Activated CD4-positive, alpha-beta T cell treated with anti-CD3 and anti-CD28 coated beads, Interleukin-2, amount 10 ng/mL, durations not matched to agents 7 days and 5 days (primary cell): Measurements from ENCODE around the gene UXS1. TPM values are rescaled to one million over a fixed set of nuclear protein-coding genes. Genes with fewer than 3 reads are reported as not detected.

Experiments used
- CTCF ChIA-PET: fragments of 350-600 bp; sonication (Branson Sonifier 250); formaldehyde crosslinking; loops from one replicate; lab custom pipeline; 2021; ENCODE audit warnings: antibody characterized with exemption; lab: Charles Lee
- POLR2A ChIA-PET: fragments of 350-600 bp; sonication (Branson Sonifier 250); formaldehyde crosslinking; loops from one replicate; lab custom pipeline; 2021; ENCODE audit warnings: antibody characterized with exemption; lab: Charles Lee
- DNase-seq: peaks from one replicate; pipeline ENCODE4 v3.0.0-alpha.2; 2020
- H3K27ac Mint-ChIP-seq: one replicate; pipeline ENCODE4 v1.8.0; 2021; ENCODE audit warnings: mild to moderate bottlenecking, moderate library complexity, mixed read lengths
- H3K27me3 Mint-ChIP-seq: one replicate; pipeline ENCODE4 v1.8.0; 2021; ENCODE audit warnings: mixed read lengths
- H3K36me3 Mint-ChIP-seq: one replicate; pipeline ENCODE4 v1.8.0; 2021; ENCODE audit warnings: low read depth, mixed read lengths
- H3K4me1 Mint-ChIP-seq: one replicate; pipeline ENCODE4 v1.8.0; 2021; ENCODE audit warnings: mixed read lengths
- H3K4me3 Mint-ChIP-seq: one replicate; pipeline ENCODE4 v1.8.0; 2021; ENCODE audit warnings: mild to moderate bottlenecking, moderate library complexity, mixed read lengths
- H3K9me3 Mint-ChIP-seq: one replicate; pipeline ENCODE4 v1.8.0; 2021; ENCODE audit warnings: mixed read lengths
- total RNA-seq, 2 experiments: library from RNA; stranded (reverse); gene quantifications; one replicate each; pipeline ENCODE4 v1.2.3, GENCODE V29; 2021

UXS1 gene
- total RNA-seq, 2 experiments from 2014 or later, result 77.6 to 85.0 TPM

DNA sequence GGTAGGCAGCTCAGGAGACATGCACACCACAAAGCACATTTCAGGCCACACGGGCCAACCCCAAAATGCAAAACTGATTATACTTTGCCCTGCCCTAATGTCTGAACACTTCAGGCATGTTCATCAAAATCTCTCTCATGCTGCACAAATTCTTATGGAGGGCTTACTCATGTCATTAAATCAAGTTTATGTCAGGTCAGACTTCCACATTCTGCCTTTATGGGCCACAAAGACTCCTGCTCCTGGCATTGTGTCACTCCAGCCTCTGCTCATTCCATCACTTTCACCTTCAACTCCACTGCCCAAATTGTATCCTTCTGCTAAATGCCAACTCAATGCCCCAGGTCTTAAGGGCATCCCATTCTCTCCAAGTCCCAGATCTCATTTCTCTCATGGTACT, 9.2 kb downstream of the UXS1 start:
- Mint-ChIP-seq H3K36me3 (peaks cover 38% of the 10 kb centered on the region), H3K4me1 (peaks cover 69% of the 10 kb centered on the region), H3K27ac (no peak overlapping the region), H3K27me3 (no peaks in the 10 kb centered on the region), H3K4me3 (no peak overlapping the region), H3K9me3 (no peaks in the 10 kb centered on the region)
- POLR2A ChIA-PET, result no interaction called here
- no peak for DNase-seq
- CTCF ChIA-PET, result no interaction called here

DNA sequence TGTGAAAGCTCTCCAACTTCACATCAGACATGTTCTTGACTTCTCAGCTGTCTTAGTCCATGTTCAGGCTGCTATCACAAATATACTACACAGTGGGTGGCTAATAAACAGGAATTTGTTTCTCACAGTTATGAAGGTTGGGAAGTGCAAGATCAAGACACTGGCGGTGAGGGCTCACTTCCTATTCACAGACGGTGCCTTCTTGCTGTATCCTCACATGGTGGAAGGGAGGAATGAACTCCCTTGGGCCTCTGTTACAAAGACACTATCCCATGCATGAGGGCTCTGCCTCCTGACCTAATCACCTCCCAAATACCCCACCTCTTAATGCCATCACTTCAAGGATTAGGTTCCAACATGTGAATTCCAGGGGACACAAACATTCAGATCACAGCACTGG, 9.7 kb downstream of the UXS1 start:
- Mint-ChIP-seq H3K4me3 (no peak overlapping the region), H3K27ac (no peak overlapping the region), H3K4me1 (peaks cover 66% of the 10 kb centered on the region), H3K27me3 (no peaks in the 10 kb centered on the region), H3K9me3 (no peaks in the 10 kb centered on the region), H3K36me3 (peaks cover 34% of the 10 kb centered on the region)
- ChIA-PET POLR2A (no interaction called here), CTCF (no interaction called here)
- DNase-seq, result no peak

DNA sequence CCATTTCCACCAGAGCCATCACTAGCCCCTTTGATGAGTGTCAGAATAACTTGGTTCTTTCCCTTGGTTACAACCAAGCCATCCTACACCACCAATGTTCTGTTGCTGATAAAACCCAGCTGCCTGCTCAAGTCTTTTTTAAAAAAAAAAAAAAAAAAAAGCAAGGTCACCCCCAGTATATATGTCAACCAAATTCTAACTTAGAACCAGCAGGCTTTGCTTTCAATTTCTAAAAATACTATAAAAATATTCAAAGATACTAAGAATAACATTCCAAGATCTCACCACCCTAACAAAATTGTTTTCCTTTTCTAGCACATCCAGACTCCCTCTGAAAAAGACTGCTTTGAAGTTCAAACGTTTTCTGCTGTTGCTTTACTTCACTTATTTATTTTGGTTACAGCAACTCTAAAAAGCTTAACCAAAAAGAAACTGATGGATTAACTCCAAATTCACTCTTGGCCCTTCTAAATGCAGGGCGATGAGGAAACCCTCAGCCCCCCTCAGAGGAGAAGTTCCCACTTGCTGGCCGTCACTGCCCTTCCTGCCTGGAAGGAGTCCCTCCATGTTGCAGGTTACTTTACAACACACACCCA, 10.9 kb downstream of the UXS1 start:
- H3K4me1 Mint-ChIP-seq, result peaks cover 58% of the 10 kb centered on the region
- no peak overlapping the region for H3K27ac Mint-ChIP-seq

DNA sequence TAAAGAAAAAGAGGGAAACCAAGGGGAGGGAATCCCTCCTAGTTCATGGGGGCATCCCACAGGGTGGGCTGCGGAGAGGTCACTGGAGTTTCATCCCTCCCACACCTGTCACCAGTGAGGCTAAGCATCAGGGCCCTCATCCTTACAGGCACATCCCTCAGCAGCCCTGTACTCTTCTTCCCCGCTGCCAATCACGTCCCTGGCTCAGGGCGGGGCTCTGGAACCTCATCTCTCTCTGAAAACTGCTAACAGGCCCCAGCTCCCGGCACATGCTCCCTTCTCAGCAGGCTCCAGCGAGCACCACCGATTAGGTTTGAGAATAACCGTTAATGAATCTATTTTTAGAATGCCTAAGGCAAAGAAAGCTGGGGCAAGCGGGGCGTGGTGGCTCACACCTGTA, 13.0 kb downstream of the UXS1 start:
- no peaks in the 10 kb centered on the region for H3K27me3 Mint-ChIP-seq
- no peak overlapping the region for H3K4me3 Mint-ChIP-seq
- H3K27ac Mint-ChIP-seq, result no peak overlapping the region
- no peak for DNase-seq
- CTCF ChIA-PET, result interaction anchor here (1.6 kb wide), 1 partner anchor 14 kb away, joined by 7 read pairs; no protein-coding TSS in a partner anchor
- peaks cover 26% of the 10 kb centered on the region for H3K36me3 Mint-ChIP-seq
- POLR2A ChIA-PET, result no interaction called here
- no peaks in the 10 kb centered on the region for H3K9me3 Mint-ChIP-seq
- peaks cover 53% of the 10 kb centered on the region for H3K4me1 Mint-ChIP-seq

More for the DNA sequence above, 10.9 kb downstream of the UXS1 start:
- ChIA-PET POLR2A (interaction anchor here (0.5 to 0.6 kb wide), 2 partner anchors 23 to 390 kb away, joined by 5 to 6 read pairs; no protein-coding TSS in a partner anchor), CTCF (interaction anchor here (0.7 to 0.9 kb wide), 2 partner anchors 9 to 10 kb away, joined by 3 to 4 read pairs; no protein-coding TSS in a partner anchor)
- Mint-ChIP-seq H3K9me3 (no peaks in the 10 kb centered on the region), H3K4me3 (no peak overlapping the region), H3K27me3 (no peaks in the 10 kb centered on the region), H3K36me3 (peaks cover 25% of the 10 kb centered on the region)
- no peak for DNase-seq

DNA sequence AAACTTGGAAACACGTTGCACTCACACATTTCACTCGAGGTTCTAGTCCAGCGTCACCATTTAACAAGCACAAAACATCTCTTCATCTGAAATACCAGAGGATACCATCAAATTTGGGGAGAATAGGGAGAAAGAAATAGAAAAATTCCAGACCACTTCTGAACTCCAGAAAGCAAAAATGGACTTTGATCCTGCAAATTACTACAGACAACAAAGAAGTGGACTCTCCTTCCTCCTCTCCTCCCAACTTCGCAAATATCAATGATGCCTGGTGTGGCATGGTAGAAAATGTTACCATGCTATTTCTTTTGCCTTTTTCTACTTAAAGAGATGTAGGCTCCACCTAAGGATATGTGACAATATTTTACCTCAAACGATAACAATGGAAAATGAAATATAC, 13.5 kb downstream of the UXS1 start:
- Mint-ChIP-seq H3K9me3 (no peaks in the 10 kb centered on the region), H3K27me3 (no peaks in the 10 kb centered on the region), H3K4me3 (no peak overlapping the region), H3K27ac (no peak overlapping the region), H3K36me3 (peaks cover 25% of the 10 kb centered on the region), H3K4me1 (peaks cover 53% of the 10 kb centered on the region)
- ChIA-PET POLR2A (no interaction called here), CTCF (interaction anchor here (0.8 kb wide), 1 partner anchor 13 kb away, joined by 3 read pairs; no protein-coding TSS in a partner anchor)
- DNase-seq, result no peak

DNA sequence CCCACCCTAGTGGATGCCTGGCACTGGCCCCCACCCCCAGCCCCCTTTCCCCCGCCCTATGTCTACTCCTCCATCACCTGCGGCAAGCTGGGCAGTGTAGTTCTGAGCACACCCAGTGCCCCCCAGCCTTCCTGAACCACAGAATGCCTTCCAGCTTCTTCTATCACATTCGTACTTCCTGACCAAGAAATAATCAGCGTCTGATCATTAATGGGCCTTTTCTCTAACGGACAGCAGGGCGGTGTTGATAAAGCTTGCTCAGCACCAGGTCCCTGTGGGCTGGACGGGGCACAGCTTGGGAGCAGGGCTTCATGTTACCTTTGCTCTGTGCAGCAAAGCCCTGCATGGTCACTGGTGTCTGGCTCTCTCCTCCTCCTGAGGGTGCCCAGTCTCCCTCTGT, 15.4 kb downstream of the UXS1 start:
- ChIA-PET CTCF (no interaction called here), POLR2A (no interaction called here)
- Mint-ChIP-seq H3K27me3 (no peaks in the 10 kb centered on the region), H3K9me3 (no peaks in the 10 kb centered on the region), H3K36me3 (peaks cover 15% of the 10 kb centered on the region), H3K4me3 (no peak overlapping the region), H3K27ac (no peak overlapping the region), H3K4me1 (peaks cover 48% of the 10 kb centered on the region)
- DNase-seq, result no peak

DNA sequence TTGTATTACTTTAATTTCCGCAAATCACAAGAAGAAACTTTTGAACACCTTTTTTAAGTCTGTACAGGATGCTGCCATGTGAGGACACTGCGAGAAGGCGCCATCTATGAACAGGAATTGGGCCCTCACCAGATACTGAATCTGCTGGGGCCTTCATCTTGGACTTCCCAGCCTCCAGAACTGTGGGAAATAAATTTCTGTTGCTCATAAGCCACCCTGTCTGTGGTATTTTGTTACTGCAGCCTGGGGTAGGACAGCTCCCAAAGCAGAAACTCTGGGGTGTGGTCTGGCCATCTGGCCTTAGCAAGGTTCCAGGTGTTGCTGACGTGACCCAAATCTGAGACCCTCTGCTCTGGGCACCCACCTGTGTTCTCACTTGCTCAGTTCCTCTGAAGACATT, 16.5 kb downstream of the UXS1 start:
- H3K27ac Mint-ChIP-seq, result no peak overlapping the region
- DNase-seq, result no peak
- no peak overlapping the region for H3K4me3 Mint-ChIP-seq
- ChIA-PET POLR2A (no interaction called here), CTCF (interaction anchor here (1.5 kb wide), 1 partner anchor 17 kb away, joined by 4 read pairs; no protein-coding TSS in a partner anchor)
- H3K9me3 Mint-ChIP-seq, result no peaks in the 10 kb centered on the region
- H3K4me1 Mint-ChIP-seq, result peaks cover 46% of the 10 kb centered on the region
- peaks cover 12% of the 10 kb centered on the region for H3K36me3 Mint-ChIP-seq
- H3K27me3 Mint-ChIP-seq, result no peaks in the 10 kb centered on the region

DNA sequence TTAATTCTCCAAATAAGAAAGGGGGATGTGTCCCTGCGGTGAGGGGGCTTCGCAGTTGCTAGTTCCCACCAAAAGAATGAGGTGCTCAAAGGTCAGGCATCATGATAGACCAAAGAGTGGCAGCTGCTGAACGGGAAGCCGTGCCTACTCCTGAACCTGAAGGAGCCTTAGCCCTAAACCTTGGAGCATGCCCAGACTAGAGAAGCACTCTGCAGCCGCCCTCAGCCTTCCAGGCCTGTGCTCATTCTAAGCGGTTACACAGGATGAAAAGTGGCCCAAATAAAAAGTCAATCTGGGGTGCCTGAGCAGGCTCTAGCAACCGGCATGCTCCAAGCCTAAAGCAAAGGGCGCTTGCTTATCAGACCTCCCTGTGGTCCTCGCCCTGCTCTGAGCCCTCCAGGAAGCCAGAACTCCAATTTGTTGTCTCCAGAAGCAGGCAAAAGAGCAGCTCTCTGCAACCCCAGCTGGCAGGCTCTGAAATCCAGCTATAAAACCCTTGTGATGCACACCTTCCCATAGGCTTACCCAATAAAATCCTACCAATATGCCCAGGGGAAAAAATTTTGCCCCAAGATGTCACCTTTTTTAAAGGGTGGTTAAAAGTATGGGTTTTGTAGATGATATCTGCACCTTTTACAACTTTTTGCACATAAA, 17.5 kb downstream of the UXS1 start:
- no peak for DNase-seq
- Mint-ChIP-seq H3K4me3 (no peak overlapping the region), H3K9me3 (no peaks in the 10 kb centered on the region), H3K27me3 (no peaks in the 10 kb centered on the region), H3K36me3 (peaks cover 8% of the 10 kb centered on the region), H3K4me1 (peaks cover 40% of the 10 kb centered on the region), H3K27ac (no peak overlapping the region)
- CTCF ChIA-PET, result interaction anchor here (1.5 to 2.0 kb wide), 2 partner anchors 16 to 17 kb away, joined by 4 to 5 read pairs; partner anchors contain the start of gene UXS1
- POLR2A ChIA-PET, result no interaction called here

DNA sequence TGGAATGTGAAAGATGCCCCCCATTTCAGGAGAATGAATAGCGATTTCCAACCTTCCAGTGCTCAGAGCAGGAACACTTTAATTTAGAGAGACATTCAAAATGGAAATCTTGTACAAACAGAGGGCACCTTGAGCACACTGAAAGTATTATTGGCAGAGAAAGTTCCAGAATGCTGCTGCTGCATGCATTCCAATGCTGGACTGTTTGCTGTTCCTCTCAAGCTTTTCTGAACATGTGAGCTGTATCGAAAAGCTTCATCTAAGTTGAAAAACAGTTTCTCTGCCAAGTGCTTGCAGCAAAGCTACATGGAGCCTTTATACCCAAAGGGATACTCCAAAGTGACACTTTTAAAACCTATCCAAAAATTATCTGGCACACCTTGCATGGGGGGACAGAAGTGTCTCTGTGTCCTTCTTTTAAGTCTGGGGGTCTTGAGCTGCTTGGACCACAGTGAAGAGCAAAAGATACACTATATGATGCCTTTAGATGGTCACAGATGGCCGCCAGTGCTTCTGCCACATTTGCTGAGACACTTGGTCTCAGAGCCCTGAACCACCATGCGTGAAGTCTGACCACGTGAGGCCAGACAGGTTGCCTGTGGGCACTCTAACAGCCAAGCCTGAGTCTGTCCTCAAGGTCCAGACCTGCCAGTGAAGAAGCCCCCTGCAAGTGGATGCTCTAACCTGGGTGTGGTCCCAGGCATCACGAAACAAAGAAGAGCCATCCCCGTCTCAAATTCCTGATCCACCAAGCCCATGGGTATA, 18.8 kb downstream of the UXS1 start:
- no peak for DNase-seq
- no peak overlapping the region for H3K4me3 Mint-ChIP-seq
- H3K36me3 Mint-ChIP-seq, result peaks cover 10% of the 10 kb centered on the region
- no peak overlapping the region for H3K27ac Mint-ChIP-seq
- no peaks in the 10 kb centered on the region for H3K27me3 Mint-ChIP-seq
- CTCF ChIA-PET, result interaction anchor here (2.0 kb wide), 1 partner anchor 18 kb away, joined by 5 read pairs; the partner anchor contains the start of gene UXS1
- no peaks in the 10 kb centered on the region for H3K9me3 Mint-ChIP-seq
- peaks cover 41% of the 10 kb centered on the region for H3K4me1 Mint-ChIP-seq
- POLR2A ChIA-PET, result no interaction called here

DNA sequence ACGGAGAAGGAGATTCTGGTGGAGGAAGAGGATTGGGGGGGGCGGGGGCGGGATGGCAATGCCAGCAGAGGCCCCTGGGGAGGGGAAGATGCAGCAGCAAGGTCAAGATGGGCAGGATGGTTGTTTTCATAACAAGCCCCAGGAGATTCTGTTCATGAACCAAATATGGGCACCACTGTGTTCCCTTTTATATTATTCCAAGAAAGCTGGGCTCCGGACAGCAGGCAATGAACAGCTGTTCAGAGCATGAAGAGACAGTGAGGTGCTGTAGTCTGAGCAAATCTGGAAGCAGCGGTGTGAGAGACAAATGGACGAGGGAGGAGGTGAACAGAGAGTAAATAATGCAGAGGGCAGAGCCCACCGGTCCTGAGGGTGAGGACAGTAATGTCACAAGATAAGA, 20.0 kb downstream of the UXS1 start:
- no peak for DNase-seq
- Mint-ChIP-seq H3K27me3 (no peaks in the 10 kb centered on the region), H3K36me3 (peaks cover 16% of the 10 kb centered on the region), H3K9me3 (no peaks in the 10 kb centered on the region), H3K4me1 (peaks cover 42% of the 10 kb centered on the region), H3K4me3 (no peak overlapping the region), H3K27ac (no peak overlapping the region)
- ChIA-PET POLR2A (no interaction called here), CTCF (interaction anchor here (0.8 kb wide), 1 partner anchor 10 kb away, joined by 4 read pairs; no protein-coding TSS in a partner anchor)

DNA sequence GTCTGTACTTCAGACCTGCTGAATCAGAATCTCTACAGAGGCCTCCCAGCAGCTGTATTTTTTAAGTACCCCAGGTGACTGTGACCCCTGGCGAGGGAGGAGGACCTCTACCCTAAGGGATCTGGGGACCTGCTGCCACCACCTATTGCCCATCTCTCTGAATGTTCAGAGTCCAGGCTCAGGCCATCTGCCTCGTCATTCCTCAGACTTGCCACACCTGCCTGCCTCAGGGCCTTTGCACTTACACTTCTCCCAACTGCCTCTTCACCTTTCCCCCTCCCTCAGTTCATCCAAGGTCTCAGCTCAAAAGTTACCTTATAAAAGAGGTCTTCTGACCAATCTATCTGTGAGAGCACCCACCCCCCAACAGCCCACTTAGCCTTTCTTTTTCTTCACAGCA, 21.5 kb downstream of the UXS1 start:
- DNase-seq, result no peak
- ChIA-PET CTCF (interaction anchor here (1.1 to 1.2 kb wide), 3 partner anchors 11 to 32 kb away, joined by 3 to 4 read pairs (median 3); no protein-coding TSS in a partner anchor), POLR2A (no interaction called here)
- Mint-ChIP-seq H3K27me3 (no peaks in the 10 kb centered on the region), H3K4me3 (no peak overlapping the region), H3K4me1 (peaks cover 48% of the 10 kb centered on the region), H3K36me3 (peaks cover 12% of the 10 kb centered on the region), H3K9me3 (no peaks in the 10 kb centered on the region), H3K27ac (no peak overlapping the region)

DNA sequence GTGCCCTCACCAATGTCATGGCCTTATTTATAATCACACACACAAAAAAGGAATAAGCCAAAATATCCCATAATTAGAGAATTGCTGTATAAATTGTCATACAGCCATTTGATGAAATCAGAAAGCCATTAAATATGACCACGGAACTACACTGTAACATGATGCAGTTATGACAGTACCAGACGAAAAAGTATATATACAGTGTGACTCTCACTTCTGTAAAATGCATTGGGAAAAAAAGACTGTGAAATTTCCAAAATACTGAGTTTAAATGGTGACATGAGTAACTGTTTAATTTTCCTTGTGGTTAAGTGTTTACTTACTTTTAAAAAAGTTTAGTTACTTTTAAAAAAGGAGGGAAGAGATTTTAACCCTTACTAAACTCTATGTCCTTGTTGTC, 25.4 kb downstream of the UXS1 start:
- ChIA-PET POLR2A (no interaction called here), CTCF (no interaction called here)
- Mint-ChIP-seq H3K36me3 (peaks cover 28% of the 10 kb centered on the region), H3K9me3 (no peaks in the 10 kb centered on the region), H3K27ac (no peak overlapping the region), H3K27me3 (no peaks in the 10 kb centered on the region), H3K4me1 (peaks cover 59% of the 10 kb centered on the region), H3K4me3 (no peak overlapping the region)
- no peak for DNase-seq
